Activated CD8-positive, alpha-beta memory T cell treated with anti-CD3 and anti-CD28 coated beads, Interleukin-2, amount 50 U/mL, for 4 hours (primary cell): Measurements from ENCODE around the gene ABI3.

ENCODE experiments used
- DNase-seq: peaks from one replicate; pipeline ENCODE4 v3.0.0-alpha.2; 2020

ABI3 gene

DNA sequence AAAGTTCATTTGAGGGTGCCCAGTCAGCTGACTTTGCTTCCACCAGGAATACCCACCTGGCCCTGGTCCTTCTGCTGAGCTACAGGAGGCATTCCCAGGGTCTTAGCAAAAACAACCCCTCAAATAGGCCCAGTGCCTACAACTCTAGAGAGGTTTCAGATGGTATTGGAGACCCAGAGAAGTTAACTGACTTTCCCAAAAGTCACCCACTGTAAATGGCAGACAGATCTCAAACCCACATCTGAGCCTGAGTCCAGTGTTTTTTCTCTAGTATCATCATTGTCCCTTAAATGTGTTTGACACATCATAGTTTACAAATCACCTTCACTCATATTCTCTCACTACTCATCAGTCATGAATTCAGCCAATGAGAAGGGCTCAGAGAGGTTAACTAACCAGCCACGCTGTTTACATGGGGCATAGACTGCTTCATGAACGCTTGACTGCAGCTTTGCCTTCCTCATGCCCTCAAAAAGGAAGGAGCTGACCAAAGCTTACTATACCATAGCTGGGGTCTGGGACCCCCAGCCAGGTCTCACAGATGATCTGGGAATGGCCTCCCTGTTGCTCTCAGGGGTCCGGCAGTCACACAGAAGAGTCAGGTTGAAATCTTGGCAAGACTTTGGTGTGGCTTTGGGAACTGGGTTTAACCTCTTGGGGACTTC is 16.4 kb downstream of the ABI3 start:
- no peak for DNase-seq

DNA sequence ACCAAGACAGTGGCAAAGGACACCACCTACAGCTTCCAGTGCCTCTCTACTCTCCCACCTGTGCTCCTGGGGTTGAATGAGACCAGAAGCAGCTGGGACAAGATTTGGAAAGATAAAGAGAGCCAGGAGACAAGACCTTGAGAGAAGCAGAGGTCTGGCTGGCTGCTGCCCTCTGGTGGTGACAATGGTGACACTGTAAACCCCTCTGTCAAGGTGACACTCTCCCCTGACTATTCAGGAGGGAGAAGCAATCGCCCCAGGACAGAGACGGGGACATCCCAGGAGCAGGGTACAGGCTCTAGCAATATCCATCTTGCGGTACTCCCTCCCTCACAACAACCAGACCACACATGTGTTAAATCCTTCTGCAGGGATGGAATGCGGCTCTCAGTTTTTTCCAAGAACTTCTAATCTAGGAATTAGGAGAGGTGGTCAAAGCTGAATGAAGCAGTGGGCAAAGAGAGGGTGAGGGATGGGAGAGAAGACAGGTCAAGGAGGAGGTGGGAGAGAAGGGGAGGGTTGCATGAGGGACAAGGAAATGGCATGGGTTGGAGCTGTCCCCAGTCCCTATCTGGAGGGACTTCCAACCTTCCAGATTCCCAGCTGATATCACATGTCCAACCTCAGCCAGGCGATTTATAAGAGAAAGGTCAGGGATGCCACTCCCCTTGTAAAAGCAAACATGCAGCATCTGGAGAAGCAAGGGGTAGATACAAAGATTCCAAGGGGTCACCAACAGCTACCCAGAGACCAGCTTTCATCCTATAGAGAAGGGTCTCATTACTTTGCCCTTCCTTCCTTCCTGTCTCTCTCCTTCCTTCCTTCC is 17.1 kb downstream of the ABI3 start:
- DNase-seq = peak; percentile 85

DNA sequence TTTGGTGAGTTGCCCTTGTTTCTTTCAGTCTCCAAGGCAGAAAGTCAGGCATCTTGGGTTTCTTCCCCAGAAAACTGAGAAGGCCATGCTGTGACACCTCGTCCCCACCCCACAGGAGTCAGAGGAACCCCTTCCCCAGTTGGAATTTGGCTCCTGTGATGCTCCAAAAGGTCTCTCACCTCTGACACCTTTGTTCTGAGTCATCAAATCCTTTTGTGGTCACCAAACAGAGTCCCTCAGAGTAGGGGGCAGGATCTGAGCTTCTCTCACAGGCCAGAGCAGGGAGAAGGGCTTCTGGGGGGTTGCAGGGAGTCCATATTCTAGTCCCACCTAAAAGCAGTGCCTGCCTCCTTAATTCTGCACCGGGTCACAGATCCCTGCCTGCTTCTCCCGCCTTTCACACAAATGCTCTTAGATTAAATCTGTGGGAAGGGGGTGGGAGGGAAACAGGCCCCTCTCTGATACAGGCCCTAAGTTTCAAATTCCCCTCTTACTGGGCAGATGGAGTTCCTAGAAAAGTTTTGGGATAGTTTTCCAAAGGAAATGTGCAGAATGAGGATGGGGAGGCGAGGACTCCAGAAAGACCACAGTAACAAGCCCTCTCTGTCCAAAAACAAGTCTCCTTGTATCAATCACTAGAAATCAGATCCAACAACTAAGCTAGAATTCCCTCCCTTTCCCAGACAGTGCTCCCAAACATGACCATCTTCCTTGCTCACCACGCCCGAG is 18.7 kb downstream of the ABI3 start:
- no peak for DNase-seq

DNA sequence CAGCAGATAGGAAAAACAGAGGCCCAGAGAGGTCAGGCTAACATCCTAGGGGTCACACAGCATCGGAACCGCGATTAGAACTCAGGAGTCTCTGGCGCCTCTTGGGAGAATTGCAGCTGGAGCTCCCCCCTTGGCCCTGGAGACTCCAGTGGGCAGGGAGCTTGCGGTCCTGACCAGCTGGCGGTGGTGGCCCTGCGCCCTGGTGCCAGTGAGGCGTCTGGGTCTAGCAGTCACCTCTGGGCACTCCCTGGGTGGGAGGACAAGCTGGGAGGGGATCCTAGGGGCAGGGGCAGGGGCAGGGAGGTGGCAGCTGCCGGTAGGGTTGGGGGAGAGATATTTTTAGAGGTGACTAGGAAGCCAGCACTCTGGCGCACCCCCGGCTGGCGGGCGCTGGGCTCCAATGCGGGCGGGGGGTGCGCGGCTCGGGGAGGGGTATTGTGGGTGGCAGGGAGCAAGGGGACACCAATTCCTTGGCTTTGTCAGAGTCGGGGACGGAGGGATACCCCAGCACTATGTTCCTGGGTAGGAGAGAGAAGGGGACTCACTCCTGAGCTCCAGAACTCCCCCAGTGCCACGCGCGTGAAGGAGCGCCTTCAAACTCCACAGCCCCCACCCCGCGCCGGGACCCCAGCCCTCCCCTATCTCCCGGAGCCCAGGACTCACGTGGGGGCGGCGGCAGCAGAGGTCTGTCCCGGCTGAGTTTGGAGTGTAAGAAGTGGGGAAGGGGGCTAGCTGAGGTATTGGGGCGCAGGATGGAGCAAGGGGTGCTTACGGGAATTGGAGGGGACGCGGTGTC is 19.5 kb downstream of the ABI3 start:
- no peak for DNase-seq

DNA sequence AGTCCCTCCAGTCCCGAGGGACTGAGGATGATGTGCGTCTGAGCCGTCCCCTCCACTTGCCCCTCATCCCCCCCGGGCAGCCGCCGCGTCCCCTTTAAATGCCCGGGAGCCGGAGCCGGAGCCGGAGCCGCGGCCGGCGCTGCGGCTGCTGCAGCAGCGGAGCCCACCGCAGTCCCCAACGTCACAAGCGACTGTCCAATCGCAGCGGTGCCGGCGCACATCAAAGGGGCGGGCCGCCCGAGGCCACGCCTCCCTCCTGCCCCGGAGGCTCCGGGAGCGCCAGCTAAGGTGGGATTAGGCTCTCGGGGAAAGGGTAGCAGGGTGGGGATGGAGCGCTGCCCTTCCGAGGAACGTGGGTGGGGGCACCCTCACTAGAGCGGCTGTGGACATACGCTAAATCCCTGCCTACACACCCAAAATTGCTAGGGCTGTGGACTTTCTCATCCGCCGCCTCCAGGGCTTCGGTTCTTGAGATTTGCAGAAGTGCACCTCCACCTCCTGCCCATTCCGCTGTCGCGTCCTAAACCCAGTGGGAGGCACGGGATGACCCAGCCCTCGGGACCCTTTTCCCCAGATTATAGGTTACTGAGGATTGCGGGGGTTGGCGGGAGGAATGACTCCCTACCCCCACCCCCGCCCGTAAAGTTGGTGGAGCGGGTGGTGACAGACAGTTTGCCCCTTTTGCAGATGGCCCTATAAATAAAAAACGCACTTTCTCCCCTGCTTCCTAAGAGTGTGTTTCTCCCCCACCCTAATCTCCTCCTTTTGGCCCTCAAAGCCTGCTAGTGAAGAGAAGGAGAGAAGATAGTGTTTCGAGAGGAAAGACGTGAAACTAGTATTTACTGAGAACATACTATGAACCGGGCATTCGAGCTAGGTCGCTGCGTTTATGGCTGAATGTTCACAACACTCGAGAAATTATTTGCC is 20.4 kb downstream of the ABI3 start, which contains the start of gene PHOSPHO1:
PHOSPHO1 (minus strand) TSS at position 152 of the 927 bp plus-strand sequence. CDS start 4,096 bp downstream, outside the sequence.
- DNase-seq = peak; percentile 89

DNA sequence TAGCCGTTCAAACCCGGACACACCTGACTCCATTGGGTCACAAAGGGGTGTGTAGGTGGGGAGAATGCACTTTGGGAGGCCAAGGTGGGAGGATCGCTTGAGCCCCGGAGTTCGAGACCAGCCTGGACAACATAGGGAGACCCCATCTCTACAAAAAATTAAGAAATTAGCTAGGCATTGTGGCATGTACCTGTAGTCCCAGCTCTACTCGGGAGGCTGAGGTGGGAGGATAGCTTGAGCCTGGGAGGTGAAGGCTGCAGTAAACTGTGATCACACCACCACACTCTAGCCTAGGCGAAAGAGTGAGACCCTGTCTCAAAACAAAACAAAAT is 21.0 kb downstream of the ABI3 start:
- DNase-seq = no peak

DNA sequence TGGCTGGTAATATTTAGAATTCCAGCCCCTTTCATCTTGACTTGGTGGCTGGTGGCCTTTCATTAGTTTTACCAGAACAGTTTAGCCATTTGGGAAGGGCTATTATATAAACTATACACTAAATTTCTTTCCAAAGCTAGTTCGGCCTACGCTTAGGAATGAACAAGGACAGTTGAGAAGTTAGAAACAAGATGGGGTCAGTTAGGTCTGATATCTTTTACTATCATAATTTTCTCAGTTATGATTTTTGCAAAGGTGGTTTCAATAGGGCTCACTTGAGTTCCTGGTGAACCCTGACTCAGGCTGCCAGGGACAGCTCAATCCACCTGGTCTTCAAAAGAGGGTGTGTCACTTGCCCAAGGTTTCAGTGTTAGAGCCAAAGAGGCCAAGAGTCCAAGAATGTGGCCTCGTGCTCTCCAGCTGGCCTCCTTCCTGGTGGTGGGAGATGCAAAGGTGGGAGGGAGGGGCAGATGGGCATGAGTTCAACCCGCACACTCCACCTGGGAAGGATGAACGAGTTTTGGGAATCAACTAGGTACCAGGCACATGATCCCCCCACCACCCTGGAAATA is 24.1 kb downstream of the ABI3 start:
- no peak for DNase-seq

DNA sequence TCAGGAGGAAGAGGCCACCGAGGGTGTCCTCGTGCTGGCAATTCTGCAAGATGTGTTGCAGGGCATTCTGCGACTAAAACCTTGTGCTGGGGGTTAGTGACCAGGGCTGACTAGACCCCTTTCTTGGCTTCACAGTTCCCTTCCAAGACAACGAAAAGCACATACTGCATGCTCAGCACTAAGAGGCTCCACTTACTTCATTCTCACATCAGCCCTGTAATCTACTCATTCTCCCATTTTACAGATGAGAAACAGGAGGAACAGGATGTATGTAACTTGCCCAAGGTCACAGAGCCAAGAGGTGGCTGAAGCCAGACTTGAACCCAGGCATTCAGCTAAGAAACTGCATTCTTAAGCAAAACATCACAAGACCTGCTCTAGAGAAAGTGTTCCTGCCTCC is 25.4 kb downstream of the ABI3 start:
- no peak for DNase-seq

DNA sequence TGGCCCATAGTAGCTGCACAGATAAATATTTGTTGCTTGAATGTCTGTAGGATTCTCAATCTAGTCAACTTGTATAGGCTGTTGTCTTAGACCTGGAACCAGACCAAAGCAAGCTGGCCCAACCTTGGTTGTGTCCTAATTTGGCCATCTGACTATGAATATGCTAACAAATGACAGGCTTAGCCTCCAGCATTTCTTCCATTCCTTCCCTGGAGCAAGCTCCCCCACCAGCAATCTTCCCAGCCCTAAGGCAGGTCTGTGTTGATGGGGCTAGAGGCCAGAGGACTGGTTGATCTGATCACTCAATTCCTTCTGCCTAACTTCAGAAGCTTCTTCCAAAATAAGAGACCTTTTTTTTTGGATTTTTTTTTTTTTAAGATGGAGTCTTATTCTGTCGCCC is 29.5 kb downstream of the ABI3 start:
- DNase-seq = no peak

DNA sequence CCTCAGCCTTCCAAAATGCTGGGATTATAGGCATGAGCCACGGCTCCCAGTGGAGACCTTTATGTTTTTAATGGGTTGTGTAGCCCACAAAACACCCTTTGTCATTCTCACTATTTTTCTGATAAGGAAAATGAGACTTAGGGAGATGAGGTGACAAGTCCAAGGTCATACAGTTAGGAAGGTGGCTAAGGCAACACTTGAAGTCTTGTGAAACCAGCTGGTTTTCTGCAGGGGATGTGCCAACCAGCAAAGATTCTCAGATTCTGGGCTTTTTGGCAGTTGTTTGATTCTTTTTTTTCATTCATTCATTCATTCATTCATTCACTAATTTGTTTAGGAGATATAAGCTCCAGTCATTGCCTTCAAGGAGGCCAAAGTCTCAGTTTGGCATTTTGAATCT is 30.1 kb downstream of the ABI3 start:
- DNase-seq = no peak

DNA sequence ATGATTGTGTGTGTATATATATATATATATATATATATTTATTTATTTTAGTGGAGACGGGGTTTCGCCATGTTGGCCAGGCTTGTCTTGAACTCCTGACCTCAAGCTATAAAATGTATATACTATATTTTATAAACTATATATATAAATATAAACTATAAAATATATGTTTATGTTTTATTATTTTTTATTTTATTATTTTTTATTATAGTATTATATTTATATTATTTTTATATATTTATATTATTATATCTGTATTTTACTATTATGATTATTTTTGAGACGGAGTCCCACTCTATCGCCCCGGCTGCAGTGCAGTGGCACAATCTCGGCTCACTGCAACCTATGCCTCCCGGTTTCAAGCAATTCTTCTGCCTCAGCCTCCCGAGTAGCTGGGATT is 30.5 kb downstream of the ABI3 start:
- no peak for DNase-seq

DNA sequence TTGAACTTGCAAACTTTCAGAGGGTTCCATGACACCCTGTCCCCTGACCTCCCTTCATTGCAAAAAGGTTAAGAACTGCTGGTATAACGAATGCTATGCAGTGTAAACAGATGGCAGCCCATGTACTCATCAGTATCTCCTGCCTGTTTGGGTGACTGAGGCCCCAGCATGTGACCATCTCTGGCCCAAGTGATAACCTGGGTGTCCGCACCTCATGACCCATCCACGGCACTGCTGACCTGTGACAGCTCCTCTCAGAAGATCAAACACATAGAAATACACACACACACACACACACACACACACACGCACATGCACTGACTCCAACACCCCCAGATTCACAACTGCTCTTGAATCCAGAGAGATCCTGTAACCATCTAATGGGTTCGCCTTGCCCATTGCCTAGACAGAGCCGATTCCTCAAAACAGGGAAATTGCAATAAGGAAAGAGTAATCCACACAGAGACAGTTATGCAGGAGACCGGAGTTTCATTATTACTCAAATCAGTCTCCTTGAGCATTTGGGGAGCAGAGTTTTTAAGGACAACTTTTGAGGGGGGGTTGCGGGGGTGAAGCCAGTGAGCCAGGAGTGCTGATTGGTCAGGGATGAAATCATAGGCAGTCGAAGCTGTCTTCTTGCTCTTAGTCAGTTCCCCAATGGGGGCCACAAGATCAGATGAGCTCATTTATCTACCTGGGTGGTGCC is 31.3 kb downstream of the ABI3 start:
- DNase-seq = no peak

DNA sequence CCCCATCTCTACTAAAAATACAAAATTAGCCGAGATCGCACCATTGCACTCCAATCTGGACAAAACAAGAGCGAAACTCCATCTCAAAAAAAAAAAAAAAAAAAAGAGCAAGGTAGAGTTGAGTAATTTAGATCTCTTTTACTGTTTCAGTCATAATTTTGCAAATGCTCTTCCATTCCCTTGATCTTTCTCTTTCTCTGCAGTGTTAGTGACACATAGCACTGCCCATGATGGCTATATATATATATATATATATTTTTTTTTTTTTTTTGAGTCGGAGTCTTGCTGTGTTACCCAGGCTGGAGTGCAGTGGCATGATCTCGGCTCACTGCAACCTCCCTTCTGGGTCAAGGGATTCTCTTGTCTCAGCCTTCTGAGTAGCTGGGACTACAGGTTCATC is 32.3 kb downstream of the ABI3 start:
- no peak for DNase-seq

DNA sequence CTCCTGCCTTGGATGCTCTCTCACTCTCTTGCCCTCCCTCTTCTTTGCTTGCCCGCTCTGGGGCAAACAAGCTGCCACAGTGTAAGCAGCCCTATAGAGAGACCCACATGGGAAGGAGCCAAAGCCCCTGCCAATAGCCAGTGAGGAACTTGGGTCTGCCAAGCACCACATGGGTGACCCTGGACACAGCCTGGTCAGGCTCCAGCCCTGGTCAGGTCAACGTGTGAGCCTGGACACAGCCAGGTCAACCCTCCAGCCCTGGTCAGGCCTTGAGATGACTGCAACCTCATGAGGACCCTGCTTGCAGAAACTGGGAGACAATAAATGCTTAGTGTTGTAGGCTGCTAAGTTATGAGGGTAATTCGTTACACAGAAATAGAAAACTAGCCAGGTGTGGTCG is 34.3 kb downstream of the ABI3 start:
- DNase-seq = no peak

DNA sequence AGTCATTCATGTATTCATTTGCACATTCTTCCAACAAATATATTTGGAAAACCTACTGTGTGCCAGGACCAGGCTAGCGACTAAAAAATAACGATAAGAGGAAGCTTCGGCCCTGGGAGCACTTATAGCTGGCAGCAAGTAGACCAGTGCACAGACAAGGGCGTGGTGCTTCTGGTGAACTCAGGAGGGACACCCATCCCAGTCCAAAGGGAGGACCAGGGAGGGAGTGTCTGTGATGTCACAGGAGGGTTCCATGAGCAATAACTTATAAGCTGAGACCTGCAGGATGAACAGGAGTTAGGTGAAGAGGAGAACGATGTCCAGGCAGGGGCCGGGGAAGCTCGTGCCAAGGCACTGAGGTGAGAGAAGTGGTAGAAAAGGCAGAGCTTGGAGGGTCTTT is 37.4 kb downstream of the ABI3 start:
- DNase-seq = no peak

DNA sequence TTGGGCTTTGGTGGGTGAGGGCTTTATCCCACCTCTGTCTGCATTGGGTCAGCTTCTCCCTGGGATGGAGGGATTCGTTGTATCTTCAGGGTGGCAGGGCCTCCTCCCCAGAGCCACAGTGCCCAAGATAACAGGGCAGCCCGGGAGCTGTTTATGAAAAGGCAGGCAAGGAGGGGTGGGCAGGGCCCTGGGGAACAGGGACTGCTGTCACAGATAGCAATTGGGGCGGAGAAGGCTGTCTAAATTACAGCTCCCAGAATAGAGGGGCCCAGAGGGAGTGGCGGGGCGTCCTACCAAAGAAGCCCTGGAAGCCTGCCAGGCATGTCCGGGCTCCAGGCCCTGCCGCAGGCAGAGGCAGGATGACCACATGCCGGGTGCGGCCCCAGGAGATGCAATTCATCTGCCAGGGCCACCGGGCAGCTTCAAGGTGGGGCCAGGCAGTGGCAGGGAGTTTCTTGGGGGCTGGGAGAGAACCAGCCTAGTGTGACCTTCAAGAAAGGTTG is 38.8 kb downstream of the ABI3 start:
- no peak for DNase-seq

DNA sequence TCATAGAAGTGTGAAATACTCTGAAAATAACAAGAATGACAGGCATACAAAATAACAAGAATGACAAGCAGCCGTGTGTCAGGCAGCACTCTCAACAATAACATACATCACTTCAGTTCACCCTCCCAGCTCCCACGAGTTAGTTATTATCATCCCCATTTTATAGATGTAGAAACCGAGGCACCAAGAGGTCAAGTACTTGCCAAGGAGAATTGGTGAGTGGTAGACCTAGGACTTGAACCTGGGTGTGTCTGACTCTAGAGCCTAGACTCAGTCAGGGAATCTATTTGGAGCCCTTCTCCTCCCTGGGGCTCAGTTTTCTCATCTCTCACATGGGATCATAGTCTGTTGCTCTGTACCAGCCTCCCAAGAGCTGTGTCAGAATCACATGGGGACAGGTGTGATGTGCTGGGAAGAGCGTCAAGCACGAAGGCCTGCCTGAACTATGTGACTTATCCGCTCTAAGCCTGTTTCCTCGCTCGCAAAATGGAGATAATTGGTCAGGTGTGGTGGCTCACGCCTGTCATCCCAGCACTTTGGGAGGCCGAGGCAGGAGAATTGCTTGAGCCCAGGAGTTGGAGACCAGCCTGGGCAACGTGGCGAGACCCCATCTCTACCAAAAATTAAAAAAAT is 39.5 kb downstream of the ABI3 start:
- no peak for DNase-seq

DNA sequence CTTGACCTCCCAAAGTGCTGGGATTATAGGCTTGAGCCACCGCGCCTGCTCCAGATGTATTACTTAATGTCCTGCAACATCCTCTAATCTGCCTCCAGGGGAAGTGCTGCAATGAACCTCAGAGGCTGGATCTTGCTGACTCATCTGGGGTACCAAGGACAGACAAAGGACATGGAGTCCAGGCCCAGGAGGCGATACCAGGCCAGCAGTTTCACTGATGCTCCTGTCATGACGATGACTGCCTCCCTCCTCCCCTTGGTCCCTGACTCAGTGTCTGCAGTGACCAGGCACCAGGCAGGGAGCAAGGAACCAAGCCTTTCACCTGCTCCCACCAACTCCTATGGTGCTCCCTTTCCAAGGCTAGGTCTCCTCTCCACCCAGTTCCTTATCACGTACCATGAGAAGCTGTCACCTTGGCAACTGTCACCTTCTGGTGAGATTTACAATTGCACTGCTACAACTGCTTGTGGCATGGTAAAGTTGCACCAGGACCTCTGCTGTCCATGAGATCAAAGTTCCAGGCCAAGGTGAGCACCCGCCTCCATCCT is 41.7 kb downstream of the ABI3 start:
- no peak for DNase-seq

DNA sequence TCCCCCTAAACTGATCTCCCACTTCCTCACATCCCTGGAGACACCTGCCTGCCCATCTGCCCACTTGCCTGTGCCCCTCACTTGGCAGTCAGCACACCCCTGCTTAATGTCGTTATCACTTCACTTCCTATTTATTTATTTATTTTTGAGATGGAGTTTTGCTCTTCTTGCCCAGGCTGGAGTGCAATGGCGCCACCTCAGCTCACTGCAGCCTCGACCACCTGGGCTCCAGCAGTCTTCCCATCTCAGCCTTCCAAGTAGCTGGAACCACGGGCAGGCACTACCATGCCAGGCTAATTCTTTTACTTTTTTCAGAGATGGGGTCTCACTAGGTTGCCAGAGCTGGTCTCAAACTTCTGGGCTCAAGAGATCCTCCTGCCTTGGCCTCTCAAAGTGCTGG is 43.6 kb downstream of the ABI3 start:
- DNase-seq = no peak

DNA sequence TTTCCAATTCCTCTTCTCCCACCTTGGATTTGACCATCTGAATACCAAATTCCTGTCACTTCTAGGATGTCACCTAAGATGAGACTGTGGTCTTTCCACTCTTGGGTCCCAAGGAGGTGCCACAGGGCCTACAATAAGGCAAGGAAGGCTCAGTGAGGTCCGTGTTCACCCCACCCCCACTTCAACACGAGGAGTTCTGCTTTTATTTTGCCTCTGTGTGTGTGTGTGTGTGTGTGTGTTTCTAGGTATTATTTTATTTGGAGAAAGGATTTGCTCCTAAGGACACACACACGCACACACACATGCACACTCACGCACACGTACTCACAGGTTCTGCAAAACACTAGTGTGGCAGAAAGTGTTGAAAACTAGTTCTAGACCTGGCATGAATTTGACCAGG is 44.6 kb downstream of the ABI3 start:
- DNase-seq = no peak
